Measurements from ENCODE around the gene FLT4. TPM values are rescaled to one million over a fixed set of nuclear protein-coding genes. Genes with fewer than 3 reads are reported as not detected.

Gene FLT4
- total and polyA plus RNA-seq, 4 donors: 12.6 to 42.1 (median 25.3) TPM

- no peak for ATAC-seq (ENCODE audit: insufficient read depth, low FRiP score)
- H3K27ac ChIP-seq (ENCODE audit: low read depth in 1 of 2, low read length in 1 of 2): peak overlapping the region in 1 of 2 donors; percentile 15
These were observed 26.5 kb downstream of the FLT4 start for GRCh38 chr5:180622910-180623309.

GRCh38 chr5:180621311-180621710 is 28.1 kb downstream of the FLT4 start:
- peaks cover 0 to 5% (median 0%) of the 10 kb centered on the region in 3 donors for H3K27me3 ChIP-seq (ENCODE audit: control insufficient read depth in 3 of 3, insufficient read depth in 3 of 3, low read length in 2 of 3)
- 83 to 96% methylated on average over 32 of the region's 32 CpGs for WGBS, 2 donors
- peaks cover 0 to 16% (median 0%) of the 10 kb centered on the region in 4 donors for H3K36me3 ChIP-seq (ENCODE audit: control insufficient read depth in 4 of 4, insufficient read depth in 4 of 4, low read length in 4 of 4)
- no peak for TF ChIP-seq CTCF (IDR thresholded peaks at IDR 0.05; ENCODE audit: control extremely low read depth, extremely low read depth)
- DNase-seq (no peak), ATAC-seq (ENCODE audit: insufficient read depth, low FRiP score) (no peak)
- no peak overlapping the region for H3K9ac ChIP-seq (ENCODE audit: insufficient read depth in 1 of 2, low read length in 2 of 2)
- peaks cover 0 to 16% (median 0%) of the 10 kb centered on the region in 5 donors for H3K4me1 ChIP-seq (ENCODE audit: control insufficient read depth in 5 of 5, insufficient read depth in 5 of 5, low read length in 5 of 5)
- no peak overlapping the region for H3K4me3 ChIP-seq
- H3K27ac ChIP-seq (ENCODE audit: low read depth in 1 of 2, low read length in 1 of 2): no peak overlapping the region
- H3K9me3 ChIP-seq (ENCODE audit: control insufficient read depth in 4 of 4, insufficient read depth in 3 of 4, low read length in 3 of 4): no peaks in the 10 kb centered on the region

More at GRCh38 chr5:180622910-180623309, 26.5 kb downstream of the FLT4 start:
- 83 to 91% methylated on average over 6 of the region's 6 CpGs for WGBS, 2 donors
- peaks cover 0 to 5% (median 0%) of the 10 kb centered on the region in 3 donors for H3K27me3 ChIP-seq (ENCODE audit: control insufficient read depth in 3 of 3, insufficient read depth in 3 of 3, low read length in 2 of 3)
- DNase-seq: no peak
- no peak overlapping the region for H3K4me3 ChIP-seq
- H3K9me3 ChIP-seq (ENCODE audit: control insufficient read depth in 4 of 4, insufficient read depth in 3 of 4, low read length in 3 of 4): no peaks in the 10 kb centered on the region
- peaks cover 0 to 12% (median 0%) of the 10 kb centered on the region in 4 donors for H3K36me3 ChIP-seq (ENCODE audit: control insufficient read depth in 4 of 4, insufficient read depth in 4 of 4, low read length in 4 of 4)
- H3K9ac ChIP-seq (ENCODE audit: insufficient read depth in 1 of 2, low read length in 2 of 2): no peak overlapping the region
- peaks cover 0 to 20% (median 0%) of the 10 kb centered on the region in 5 donors for H3K4me1 ChIP-seq (ENCODE audit: control insufficient read depth in 5 of 5, insufficient read depth in 5 of 5, low read length in 5 of 5)
- no peak for TF ChIP-seq CTCF (IDR thresholded peaks at IDR 0.05; ENCODE audit: control extremely low read depth, extremely low read depth)

- Histone ChIP-seq H3K27me3 (ENCODE audit: control insufficient read depth in 3 of 3, insufficient read depth in 3 of 3, low read length in 2 of 3) (peaks cover 0 to 5% (median 0%) of the 10 kb centered on the region in 3 donors), H3K27ac (ENCODE audit: low read depth in 1 of 2, low read length in 1 of 2) (no peak overlapping the region), H3K9ac (ENCODE audit: insufficient read depth in 1 of 2, low read length in 2 of 2) (no peak overlapping the region), H3K9me3 (ENCODE audit: control insufficient read depth in 4 of 4, insufficient read depth in 3 of 4, low read length in 3 of 4) (peaks cover 0 to 3% (median 0%) of the 10 kb centered on the region in 4 donors), H3K4me1 (ENCODE audit: control insufficient read depth in 5 of 5, insufficient read depth in 5 of 5, low read length in 5 of 5) (peaks cover 0 to 16% (median 0%) of the 10 kb centered on the region in 5 donors), H3K36me3 (ENCODE audit: control insufficient read depth in 4 of 4, insufficient read depth in 4 of 4, low read length in 4 of 4) (peaks cover 0 to 16% (median 0%) of the 10 kb centered on the region in 4 donors), H3K4me3 (no peak overlapping the region)
- ATAC-seq (ENCODE audit: insufficient read depth, low FRiP score): no peak
- no peak for TF ChIP-seq CTCF (IDR thresholded peaks at IDR 0.05; ENCODE audit: control extremely low read depth, extremely low read depth)
- no peak for DNase-seq
- WGBS, 2 donors: 90 to 96% methylated on average over 14 of the region's 14 CpGs
These were observed 29.4 kb downstream of the FLT4 start for GRCh38 chr5:180620014-180620413.

- Histone ChIP-seq H3K27ac (ENCODE audit: low read depth in 1 of 2, low read length in 1 of 2) (no peak overlapping the region), H3K27me3 (ENCODE audit: control insufficient read depth in 3 of 3, insufficient read depth in 3 of 3, low read length in 2 of 3) (peaks cover 0 to 5% (median 0%) of the 10 kb centered on the region in 3 donors), H3K4me3 (no peak overlapping the region), H3K4me1 (ENCODE audit: control insufficient read depth in 5 of 5, insufficient read depth in 5 of 5, low read length in 5 of 5) (peaks cover 0 to 15% (median 0%) of the 10 kb centered on the region in 5 donors), H3K9ac (ENCODE audit: insufficient read depth in 1 of 2, low read length in 2 of 2) (no peak overlapping the region), H3K36me3 (ENCODE audit: control insufficient read depth in 4 of 4, insufficient read depth in 4 of 4, low read length in 4 of 4) (peaks cover 0 to 16% (median 0%) of the 10 kb centered on the region in 4 donors), H3K9me3 (ENCODE audit: control insufficient read depth in 4 of 4, insufficient read depth in 3 of 4, low read length in 3 of 4) (peaks cover 0 to 3% (median 0%) of the 10 kb centered on the region in 4 donors)
- no peak for TF ChIP-seq CTCF (IDR thresholded peaks at IDR 0.05; ENCODE audit: control extremely low read depth, extremely low read depth)
- ATAC-seq (ENCODE audit: insufficient read depth, low FRiP score) (no peak), DNase-seq (no peak)
- 87 to 91% methylated on average over 22 of the region's 22 CpGs for WGBS, 2 donors
These were observed 29.9 kb downstream of the FLT4 start for GRCh38 chr5:180619563-180619915.
